GM18868 (cell line): Measurements from ENCODE around the gene HHLA2.

Experiments
- ATAC-seq: cut with Tn5 transposase; IDR thresholded peaks from one replicate; pipeline ENCODE4 v1.9.1; 2021; ENCODE audit warnings: mild to moderate bottlenecking, moderate library complexity; ENCODE audit not compliant: unreplicated experiment

HHLA2 gene

GRCh38 chr3:108416111-108416869, 119.9 kb downstream of the HHLA2 start:
- ATAC-seq: no peak

GRCh38 chr3:108420926-108421325, 124.6 kb downstream of the HHLA2 start:
- ATAC-seq: no peak
